CD4-positive, CD25-positive, alpha-beta regulatory T cell (primary cell): ENCODE results near the gene ADAMTS16. TPM values are rescaled to one million over a fixed set of nuclear protein-coding genes. Genes with fewer than 3 reads are reported as not detected.

ENCODE experiments used
- ATAC-seq, 2 donors: fragments of 150-1000 bp; cut with Tn5 transposase; one replicate each; pipeline ENCODE4 v1.10.0; 2021; ENCODE audit warnings: low read depth in 2 of 2, moderate number of reproducible peaks in 2 of 2, moderate library complexity in 1 of 2
- DNase-seq, 3 donors: peaks; one replicate each; pipeline versions ENCODE4 v3.0.0 to v3.0.0-alpha.2; 2012 to 2022; ENCODE audit warnings: mixed read lengths in 1 of 3
- H3K27ac ChIP-seq: one replicate; pipeline ENCODE4 v1.7.0; 2013; ENCODE audit warnings: mild to moderate bottlenecking, low read length; ENCODE audit not compliant: insufficient read depth, poor library complexity, severe bottlenecking
- H3K27me3 ChIP-seq: one replicate; pipeline ENCODE4 v1.7.0; 2013; ENCODE audit warnings: low read length; ENCODE audit not compliant: control insufficient read depth, insufficient read depth
- H3K36me3 ChIP-seq: one replicate; pipeline ENCODE4 v1.7.0; 2013; ENCODE audit warnings: mild to moderate bottlenecking, low read length, moderate library complexity; ENCODE audit not compliant: control insufficient read depth, insufficient read depth
- H3K4me1 ChIP-seq: 2 replicates; pipeline ENCODE4 v1.7.0; 2013; ENCODE audit warnings: mild to moderate bottlenecking, low read length; ENCODE audit not compliant: insufficient read depth, control insufficient read depth, poor library complexity, severe bottlenecking
- H3K4me3 ChIP-seq: one replicate; pipeline ENCODE4 v1.7.0; 2013; ENCODE audit warnings: low read depth, mild to moderate bottlenecking, low read length, moderate library complexity
- H3K9me3 ChIP-seq, 2 experiments: 1 replicate in 1 of 2; 2 replicates in 1 of 2; pipeline ENCODE4 v1.7.0; 2013; ENCODE audit warnings: low read length in 2 of 2, mild to moderate bottlenecking in 1 of 2, moderate library complexity in 1 of 2; ENCODE audit not compliant: control insufficient read depth in 2 of 2
- H3K27ac Mint-ChIP-seq, 3 donors: one replicate each; pipeline ENCODE4 v1.8.0; 2020 to 2022; ENCODE audit warnings: mild to moderate bottlenecking in 3 of 3, mixed read lengths in 3 of 3, moderate library complexity in 2 of 3
- H3K27me3 Mint-ChIP-seq: one replicate; pipeline ENCODE4 v1.8.0; 2022; ENCODE audit warnings: mild to moderate bottlenecking, mixed read lengths
- H3K36me3 Mint-ChIP-seq: one replicate; pipeline ENCODE4 v1.8.0; 2020; ENCODE audit warnings: mixed read lengths
- H3K4me1 Mint-ChIP-seq, 4 donors: one replicate each; pipeline ENCODE4 v1.8.0; 2020 to 2022; ENCODE audit warnings: mixed read lengths in 4 of 4, mild to moderate bottlenecking in 1 of 4
- H3K4me3 Mint-ChIP-seq, 4 donors: one replicate each; pipeline ENCODE4 v1.8.0; 2020 to 2022; ENCODE audit warnings: mild to moderate bottlenecking in 4 of 4, mixed read lengths in 4 of 4, moderate library complexity in 3 of 4
- H3K9me3 Mint-ChIP-seq, 7 donors: one replicate each; pipeline ENCODE4 v1.8.0; 2020 to 2022; ENCODE audit warnings: mixed read lengths in 7 of 7, mild to moderate bottlenecking in 3 of 7, moderate library complexity in 2 of 7
- polyA plus RNA-seq, 4 donors: library from polyadenylated mRNA; unstranded; fragments of 300-500 nt; fragmentation: Illumina TruSeq; gene quantifications; one replicate each; pipeline ENCODE4 v1.2.3, GENCODE V29; 2021
- total RNA-seq: library from RNA; stranded (reverse); gene quantifications from one replicate; pipeline ENCODE4 v1.2.3, GENCODE V29; 2022

The ADAMTS16 gene
- total and polyA plus RNA-seq, 5 donors from 2014 or later = not detected

- Mint-ChIP-seq H3K27me3 (peaks cover 4% of the 10 kb centered on the region), H3K4me1 (no peaks in the 10 kb centered on the region), H3K27ac (no peak overlapping the region), H3K9me3 (peaks cover 0 to 3% (median 0%) of the 10 kb centered on the region in 7 donors), H3K36me3 (no peaks in the 10 kb centered on the region), H3K4me3 (no peak overlapping the region)
- H3K36me3 ChIP-seq = no peaks in the 10 kb centered on the region
- DNase-seq (no peak), ATAC-seq (no peak)
- H3K27me3 ChIP-seq = no peaks in the 10 kb centered on the region
- no peaks in the 10 kb centered on the region for H3K9me3 ChIP-seq
- H3K27ac ChIP-seq = no peak overlapping the region
- H3K4me1 ChIP-seq = no peaks in the 10 kb centered on the region
- H3K4me3 ChIP-seq = no peak overlapping the region
Measured at GRCh38 chr5:5192681-5193080, 52.6 kb downstream of the ADAMTS16 start.

GRCh38 chr5:5195128-5195918, 55.2 kb downstream of the ADAMTS16 start:
- no peaks in the 10 kb centered on the region for H3K27me3 ChIP-seq
- Mint-ChIP-seq H3K27me3 (peaks cover 4% of the 10 kb centered on the region), H3K36me3 (no peaks in the 10 kb centered on the region), H3K4me3 (no peak overlapping the region), H3K27ac (no peak overlapping the region), H3K4me1 (no peaks in the 10 kb centered on the region), H3K9me3 (peaks cover 0 to 3% (median 0%) of the 10 kb centered on the region in 7 donors)
- H3K9me3 ChIP-seq = no peaks in the 10 kb centered on the region
- no peak overlapping the region for H3K4me3 ChIP-seq
- DNase-seq (no peak), ATAC-seq (no peak)
- H3K4me1 ChIP-seq = no peaks in the 10 kb centered on the region
- no peak overlapping the region for H3K27ac ChIP-seq
- no peaks in the 10 kb centered on the region for H3K36me3 ChIP-seq

GRCh38 chr5:5198135-5198534, 58.0 kb downstream of the ADAMTS16 start:
- Mint-ChIP-seq H3K27me3 (peaks cover 4% of the 10 kb centered on the region), H3K27ac (no peak overlapping the region), H3K9me3 (peaks cover 0 to 3% (median 0%) of the 10 kb centered on the region in 7 donors), H3K36me3 (no peaks in the 10 kb centered on the region), H3K4me1 (no peaks in the 10 kb centered on the region), H3K4me3 (no peak overlapping the region)
- Histone ChIP-seq H3K27me3 (no peaks in the 10 kb centered on the region), H3K9me3 (no peaks in the 10 kb centered on the region), H3K27ac (no peak overlapping the region), H3K4me1 (no peaks in the 10 kb centered on the region), H3K36me3 (no peaks in the 10 kb centered on the region), H3K4me3 (no peak overlapping the region)
- no peak for DNase-seq
- no peak for ATAC-seq

- H3K27ac Mint-ChIP-seq = no peak overlapping the region
- H3K9me3 ChIP-seq = no peaks in the 10 kb centered on the region
- peaks cover 4% of the 10 kb centered on the region for H3K27me3 Mint-ChIP-seq
- no peak for DNase-seq
- no peaks in the 10 kb centered on the region for H3K36me3 Mint-ChIP-seq
- no peak overlapping the region for H3K4me3 ChIP-seq
- H3K4me3 Mint-ChIP-seq = no peak overlapping the region
- no peaks in the 10 kb centered on the region for H3K4me1 ChIP-seq
- H3K27ac ChIP-seq = no peak overlapping the region
- no peaks in the 10 kb centered on the region for H3K4me1 Mint-ChIP-seq
- peaks cover 0 to 3% (median 0%) of the 10 kb centered on the region in 7 donors for H3K9me3 Mint-ChIP-seq
- no peak for ATAC-seq
- no peaks in the 10 kb centered on the region for H3K27me3 ChIP-seq
- H3K36me3 ChIP-seq = no peaks in the 10 kb centered on the region
Measured at GRCh38 chr5:5198815-5199214, 58.7 kb downstream of the ADAMTS16 start.

- Histone ChIP-seq H3K27ac (no peak overlapping the region), H3K27me3 (no peaks in the 10 kb centered on the region), H3K36me3 (no peaks in the 10 kb centered on the region), H3K4me1 (no peaks in the 10 kb centered on the region), H3K4me3 (no peak overlapping the region), H3K9me3 (no peaks in the 10 kb centered on the region)
- Mint-ChIP-seq H3K27ac (no peak overlapping the region), H3K4me3 (no peak overlapping the region), H3K4me1 (no peaks in the 10 kb centered on the region), H3K36me3 (no peaks in the 10 kb centered on the region), H3K9me3 (peaks cover 0 to 3% (median 1%) of the 10 kb centered on the region in 7 donors), H3K27me3 (peaks cover 4% of the 10 kb centered on the region)
- DNase-seq (no peak), ATAC-seq (no peak)
Measured at GRCh38 chr5:5199495-5199894, 59.4 kb downstream of the ADAMTS16 start.

GRCh38 chr5:5200133-5200532, 60.0 kb downstream of the ADAMTS16 start:
- H3K36me3 Mint-ChIP-seq = no peaks in the 10 kb centered on the region
- Histone ChIP-seq H3K9me3 (no peaks in the 10 kb centered on the region), H3K36me3 (no peaks in the 10 kb centered on the region), H3K4me3 (no peak overlapping the region), H3K27ac (no peak overlapping the region), H3K4me1 (no peaks in the 10 kb centered on the region), H3K27me3 (no peaks in the 10 kb centered on the region)
- no peak overlapping the region for H3K4me3 Mint-ChIP-seq
- no peak for DNase-seq
- H3K27me3 Mint-ChIP-seq = peaks cover 4% of the 10 kb centered on the region
- H3K27ac Mint-ChIP-seq = no peak overlapping the region
- H3K4me1 Mint-ChIP-seq = no peaks in the 10 kb centered on the region
- H3K9me3 Mint-ChIP-seq = peaks cover 0 to 3% (median 1%) of the 10 kb centered on the region in 7 donors
- ATAC-seq = no peak

- Mint-ChIP-seq H3K27ac (no peak overlapping the region), H3K9me3 (peaks cover 0 to 8% (median 3%) of the 10 kb centered on the region in 7 donors), H3K4me3 (no peak overlapping the region), H3K27me3 (no peaks in the 10 kb centered on the region), H3K36me3 (no peaks in the 10 kb centered on the region), H3K4me1 (no peaks in the 10 kb centered on the region)
- Histone ChIP-seq H3K27ac (no peak overlapping the region), H3K36me3 (no peaks in the 10 kb centered on the region), H3K9me3 (no peaks in the 10 kb centered on the region), H3K4me3 (no peak overlapping the region), H3K27me3 (no peaks in the 10 kb centered on the region), H3K4me1 (no peaks in the 10 kb centered on the region)
- ATAC-seq (no peak), DNase-seq (no peak)
Measured at GRCh38 chr5:5202321-5202720, 62.2 kb downstream of the ADAMTS16 start.

GRCh38 chr5:5203451-5203850, 63.3 kb downstream of the ADAMTS16 start:
- Histone ChIP-seq H3K9me3 (no peaks in the 10 kb centered on the region), H3K27me3 (no peaks in the 10 kb centered on the region), H3K27ac (no peak overlapping the region), H3K4me3 (no peak overlapping the region), H3K36me3 (no peaks in the 10 kb centered on the region), H3K4me1 (no peaks in the 10 kb centered on the region)
- DNase-seq = no peak
- peaks cover 0 to 8% (median 3%) of the 10 kb centered on the region in 7 donors for H3K9me3 Mint-ChIP-seq
- no peaks in the 10 kb centered on the region for H3K36me3 Mint-ChIP-seq
- H3K4me3 Mint-ChIP-seq = no peak overlapping the region
- H3K27me3 Mint-ChIP-seq = no peaks in the 10 kb centered on the region
- ATAC-seq = no peak
- H3K27ac Mint-ChIP-seq = no peak overlapping the region
- no peaks in the 10 kb centered on the region for H3K4me1 Mint-ChIP-seq
